Measurements from ENCODE around the gene CYTH1. TPM values are rescaled to one million over a fixed set of nuclear protein-coding genes. Genes with fewer than 3 reads are reported as not detected.
A peak's percentile ranks its signal among the peaks of the same experiment; 100 is the strongest.

CYTH1 gene
- total RNA-seq, 1 experiment from 2014 or later = 34.3 TPM

DNA sequence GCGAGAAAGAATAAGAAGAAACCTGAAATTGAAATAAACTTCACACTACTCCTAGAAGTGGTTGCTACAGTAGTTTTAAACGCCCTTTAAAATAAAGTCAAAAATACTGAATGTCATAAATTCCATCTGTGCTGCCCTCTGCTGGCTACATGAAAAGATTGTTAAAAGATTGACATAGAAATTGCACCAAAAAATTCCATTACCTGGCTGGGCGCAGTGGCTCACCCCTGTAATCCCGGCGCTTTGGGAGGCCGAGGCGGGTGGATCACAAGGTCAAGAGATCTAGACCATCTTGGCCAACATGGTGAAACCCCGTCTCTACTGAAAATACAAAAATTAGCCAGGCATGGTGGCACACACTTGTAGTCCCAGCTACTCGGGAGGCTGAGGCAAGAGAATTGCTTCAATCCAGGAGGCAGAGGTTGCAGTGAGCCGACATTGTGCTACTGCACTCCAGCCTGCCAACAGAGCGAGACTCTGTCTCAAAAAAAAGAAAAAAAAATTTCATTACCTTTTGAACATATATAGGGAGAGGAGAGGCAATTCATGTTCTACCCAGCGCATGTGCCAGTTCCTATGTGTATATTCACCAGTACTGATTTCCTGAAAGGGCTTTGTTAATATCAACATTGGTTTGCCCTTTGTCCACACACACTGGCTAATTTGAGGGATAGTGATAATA, 36.5 kb downstream of the CYTH1 start:
- H3K9ac ChIP-seq (ENCODE audit: low read length) = no peak overlapping the region
- 0 out of 2 replicates have a peak overlapping the region, but pooled peaks have one; percentile 2 for H3K4me2 ChIP-seq (ENCODE audit: low read length)
- H3K9me3 ChIP-seq (ENCODE audit: control insufficient read depth in 1 of 2, insufficient read depth in 1 of 2, low read depth in 1 of 2, low read length in 2 of 2) = no peaks in the 10 kb centered on the region
- TF ChIP-seq RAD21 (IDR thresholded peaks at IDR 0.05; ENCODE audit: low read depth) (peak; percentile 63), CTCF (IDR thresholded peaks at IDR 0.05 in 2 of 3, conservative IDR thresholded peaks at IDR 0.05 in 1 of 3; ENCODE audit: borderline replicate concordance in 1 of 3, insufficient read depth in 1 of 3, low read depth in 2 of 3, low read length in 2 of 3) (peak; percentile 59 to 73 (median 60)), ZBTB33 (IDR thresholded peaks at IDR 0.05; ENCODE audit: extremely low read depth, insufficient replicate concordance, low read length) (no peak)
- no peaks in the 10 kb centered on the region for H4K20me1 ChIP-seq (ENCODE audit: insufficient read depth)
- H3K27me3 ChIP-seq (ENCODE audit: insufficient read depth, low read length) = no peaks in the 10 kb centered on the region
- H3K4me3 ChIP-seq (replicated peaks in 1 of 2; ENCODE audit: low read depth in 1 of 2, low read length in 2 of 2) = no peak overlapping the region
- DNase-seq (ENCODE audit: low read depth, low spot score) = no peak
- H3K27ac ChIP-seq (ENCODE audit: low read depth, low read length) = no peak overlapping the region
- POLR2A ChIA-PET = interaction anchor here (1.3 kb wide), 1 partner anchor 9 kb away, joined by 3 read pairs; no protein-coding TSS in a partner anchor
- peak; percentile 69 for ATAC-seq
- H3K36me3 ChIP-seq (ENCODE audit: control insufficient read depth in 1 of 2, insufficient read depth in 2 of 2, low read length in 2 of 2) = no peaks in the 10 kb centered on the region
- intact Hi-C loops (cut with micrococcal nuclease) = loop anchor here (1.0 kb wide), 1 partner anchor 248 kb away; no protein-coding TSS in a partner anchor
- RAD21 ChIA-PET (ENCODE audit: low non-redundant PET in 1 of 2, low total read pairs in 2 of 2, uncharacterized antibody in 2 of 2, unreplicated experiment in 2 of 2) = no interaction called here
- H3K9me2 ChIP-seq (ENCODE audit: insufficient read depth) = no peaks in the 10 kb centered on the region
- peaks cover 27% of the 10 kb centered on the region for H3K79me2 ChIP-seq (ENCODE audit: insufficient read depth, low read length)
- no peak overlapping the region for H2AFZ ChIP-seq (ENCODE audit: low read depth, low read length, poor library complexity, severe bottlenecking)
- H3K4me1 ChIP-seq (ENCODE audit: control insufficient read depth in 1 of 2, insufficient read depth in 2 of 2, low read length in 2 of 2) = peaks cover 12 to 18% of the 10 kb centered on the region in 2 experiments; a peak in 3 of 4 replicates
- CTCF ChIA-PET = interaction anchor here (2.2 to 2.6 kb wide), 2 partner anchors 9 to 248 kb away, joined by 8 to 15 read pairs; no protein-coding TSS in a partner anchor
- no TSS peak for BruUV-seq (replicated peaks)

All from HCT116 (cell line).